Fibroblast of mammary gland (primary cell): ENCODE data around the gene DENND5B.

Experiments
- DNase-seq: peaks from one replicate; pipeline ENCODE4 v3.0.0-alpha.2; 2010; ENCODE audit warnings: low read depth
- H3K4me3 ChIP-seq: 2 replicates; pipeline ENCODE4 v1.5.1; 2011; ENCODE audit warnings: low read depth, mild to moderate bottlenecking, low read length, moderate library complexity; ENCODE audit not compliant: control insufficient read depth
- CTCF ChIP-seq: conservative IDR thresholded peaks from 2 replicates; pipeline ENCODE4 v1.5.1; 2011; ENCODE audit warnings: low read depth, low read length, inconsistent platforms; ENCODE audit not compliant: control insufficient read depth, insufficient read depth

Gene DENND5B

DNA sequence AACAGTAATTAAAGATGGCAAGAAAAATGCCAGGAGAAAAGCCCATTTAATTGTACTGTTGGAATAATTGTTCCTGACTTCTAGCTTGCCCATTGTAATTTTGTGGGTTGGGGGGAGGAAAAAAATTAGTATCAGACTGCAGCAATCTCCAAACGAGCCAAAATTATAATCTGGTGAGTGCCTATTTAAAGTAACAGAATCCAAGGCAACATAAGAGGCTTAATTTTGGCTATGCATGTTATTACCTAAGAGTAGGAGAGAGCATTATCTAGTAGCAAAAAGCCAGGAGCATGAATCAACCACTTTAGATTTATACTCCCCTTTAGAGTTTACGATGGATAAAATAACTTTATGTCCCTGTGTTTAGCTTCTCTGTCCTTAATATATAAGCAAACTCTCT is 14.6 kb upstream of the DENND5B start:
- DNase-seq = no peak
- no peak for TF ChIP-seq CTCF
- no peak overlapping the region for H3K4me3 ChIP-seq

DNA sequence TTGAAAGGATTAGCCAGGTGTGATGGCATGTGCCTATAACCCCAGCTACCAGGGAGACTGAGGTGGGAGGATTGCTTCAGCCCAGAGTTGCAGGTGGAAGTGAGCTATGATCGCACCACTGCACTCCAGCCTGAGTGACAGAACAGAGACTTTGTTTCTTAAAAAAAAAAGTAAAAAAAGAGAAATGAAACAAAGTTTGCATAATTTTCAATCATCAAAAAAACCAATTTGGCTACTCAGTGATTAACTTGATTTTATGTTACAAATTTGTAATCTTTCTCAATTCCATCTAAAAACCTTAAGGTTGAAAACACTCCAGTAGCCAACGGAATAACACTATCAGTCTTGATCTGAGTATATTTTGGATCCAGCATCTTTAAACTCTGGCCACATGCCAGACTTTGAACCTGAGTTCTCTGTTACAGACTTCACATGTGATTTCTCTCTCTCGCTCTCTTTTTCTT is 12.6 kb upstream of the DENND5B start:
- no peak overlapping the region for H3K4me3 ChIP-seq
- TF ChIP-seq CTCF = no peak
- DNase-seq = no peak

- H3K4me3 ChIP-seq = no peak overlapping the region
- TF ChIP-seq CTCF = no peak
- no peak for DNase-seq
Observed at GRCh38 chr12:31600750-31601149, 9.8 kb upstream of the DENND5B start.

- H3K4me3 ChIP-seq = no peak overlapping the region
- TF ChIP-seq CTCF = no peak
- DNase-seq = no peak
Observed at GRCh38 chr12:31600252-31600651, 9.3 kb upstream of the DENND5B start.

DNA sequence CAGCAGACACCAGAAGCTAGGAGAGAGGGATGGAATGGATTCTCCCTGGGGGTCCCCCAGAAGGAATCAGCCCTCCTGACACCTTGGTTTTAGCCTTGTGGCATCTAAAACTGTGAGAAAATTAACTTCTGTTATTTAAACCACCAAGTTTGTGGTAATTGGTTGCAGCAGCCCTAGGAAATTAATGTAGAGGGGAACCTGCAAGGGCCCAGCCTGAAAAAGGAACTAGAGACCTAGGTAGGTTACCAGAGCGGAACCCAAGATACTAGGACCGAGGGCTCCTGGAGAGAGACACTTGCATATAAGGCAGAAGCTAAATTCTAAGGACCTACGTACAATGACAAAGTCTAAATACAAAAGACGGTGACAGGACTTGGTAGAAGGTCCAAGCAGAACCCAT is 8.1 kb upstream of the DENND5B start:
- DNase-seq = no peak
- no peak overlapping the region for H3K4me3 ChIP-seq
- no peak for TF ChIP-seq CTCF

DNA sequence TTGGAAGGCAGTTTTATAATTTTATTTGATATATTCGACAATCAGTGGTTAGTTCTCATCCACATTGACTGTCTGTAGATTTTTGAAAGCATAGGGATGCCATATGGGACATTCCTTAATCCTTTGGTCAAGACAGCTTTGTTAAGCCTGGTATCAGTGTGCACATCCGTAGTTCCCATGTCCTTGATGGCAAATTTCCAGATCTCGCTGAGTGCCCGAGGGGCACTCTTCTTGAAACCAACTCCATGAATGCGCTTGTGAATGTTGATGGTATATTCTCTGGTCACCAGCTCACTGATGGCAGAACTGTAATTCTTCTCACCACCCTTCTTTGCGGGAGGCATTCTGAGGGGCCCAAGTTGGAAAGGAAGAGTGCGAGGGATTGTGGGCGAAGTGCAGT is 6.1 kb upstream of the DENND5B start:
- no peak for DNase-seq
- TF ChIP-seq CTCF = no peak
- no peak overlapping the region for H3K4me3 ChIP-seq

DNA sequence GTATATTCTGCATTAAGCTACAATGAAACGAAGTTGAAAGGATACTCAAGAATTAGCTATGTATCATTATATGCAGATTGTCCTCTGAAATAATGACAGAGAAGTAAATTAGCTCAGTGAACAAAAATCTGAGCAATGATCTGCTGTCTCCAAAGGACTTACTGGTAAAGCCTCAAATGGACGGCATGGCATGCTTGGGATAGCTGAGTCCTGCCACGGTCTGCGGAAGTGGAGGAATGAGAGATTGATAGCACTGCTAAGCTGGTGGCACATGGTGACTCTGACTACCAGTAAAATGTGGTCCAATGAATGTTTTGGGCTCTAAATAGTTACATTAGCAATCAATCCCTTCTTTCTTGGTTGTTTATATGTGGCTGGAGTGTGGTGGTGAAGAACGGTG is 3.7 kb upstream of the DENND5B start:
- no peak overlapping the region for H3K4me3 ChIP-seq
- no peak for DNase-seq
- no peak for TF ChIP-seq CTCF
